Stimulated activated CD8-positive, alpha-beta memory T cell treated with anti-CD3 and anti-CD28 coated beads, Interleukin-12 subunit alpha, Interleukin-12 subunit beta, amount 100 ng/mL, for 24 hours (primary cell): ENCODE data around the gene TFCP2.

Experiments
- DNase-seq: peaks from one replicate; pipeline ENCODE4 v3.0.0-alpha.2; 2020; ENCODE audit errors: extremely low read depth

The TFCP2 gene

GRCh38 chr12:51156245-51156765 is 16.6 kb downstream of the TFCP2 start:
- DNase-seq = no peak

GRCh38 chr12:51152953-51153352 is 20.0 kb downstream of the TFCP2 start:
- DNase-seq = no peak

- no peak for DNase-seq
Measured at GRCh38 chr12:51150777-51151176, 22.2 kb downstream of the TFCP2 start.

GRCh38 chr12:51147309-51147708 is 25.6 kb downstream of the TFCP2 start:
- DNase-seq = no peak

- DNase-seq = no peak
Measured at GRCh38 chr12:51139292-51139844, 33.6 kb downstream of the TFCP2 start.

- DNase-seq = no peak
Measured at GRCh38 chr12:51132693-51133092, 40.2 kb downstream of the TFCP2 start.

- no peak for DNase-seq
Measured at GRCh38 chr12:51131745-51132521, 41.0 kb downstream of the TFCP2 start.

GRCh38 chr12:51128919-51129318 is 44.0 kb downstream of the TFCP2 start:
- no peak for DNase-seq

- DNase-seq = no peak
Measured at GRCh38 chr12:51127050-51127729, 45.7 kb downstream of the TFCP2 start.

- DNase-seq = no peak
Measured at GRCh38 chr12:51126297-51126696, 46.6 kb downstream of the TFCP2 start.

GRCh38 chr12:51124504-51124903 is 48.4 kb downstream of the TFCP2 start:
- DNase-seq = no peak

- DNase-seq = no peak
Measured at GRCh38 chr12:51122844-51123243, 50.1 kb downstream of the TFCP2 start.

GRCh38 chr12:51118706-51119105 is 54.2 kb downstream of the TFCP2 start:
- no peak for DNase-seq

- DNase-seq = no peak
Measured at GRCh38 chr12:51115533-51115932, 57.4 kb downstream of the TFCP2 start.

GRCh38 chr12:51108136-51108535 is 64.8 kb downstream of the TFCP2 start:
- DNase-seq = no peak

- DNase-seq = no peak
Measured at GRCh38 chr12:51103977-51104376, 69.0 kb downstream of the TFCP2 start.

- DNase-seq = no peak
Measured at GRCh38 chr12:51098611-51099010, 74.3 kb downstream of the TFCP2 start.

GRCh38 chr12:51090705-51091229 is 82.2 kb downstream of the TFCP2 start:
- DNase-seq = no peak

- DNase-seq = no peak
Measured at GRCh38 chr12:51087818-51088217, 85.1 kb downstream of the TFCP2 start.

GRCh38 chr12:51086933-51087332 is 86.0 kb downstream of the TFCP2 start:
- DNase-seq = no peak

- DNase-seq = no peak
Measured at GRCh38 chr12:51085757-51086156, 87.2 kb downstream of the TFCP2 start.

- DNase-seq = peak; percentile 79
Measured at GRCh38 chr12:51083126-51083833, 89.7 kb downstream of the TFCP2 start, which contains the start of gene CSRNP2. CSRNP2 (minus strand) TSS chr12:51083596; CDS start chr12:51076561, 7,035 bp downstream.
